ENCODE measurements around the gene RAP1GDS1. TPM values are rescaled to one million over a fixed set of nuclear protein-coding genes. Genes with fewer than 3 reads are reported as not detected.

Gene RAP1GDS1
- total RNA-seq, 1 experiment from 2014 or later: 40.8 TPM

- TF ChIP-seq MAX (IDR thresholded peaks at IDR 0.05) (no peak), REST (IDR thresholded peaks at IDR 0.05; ENCODE audit: low read depth) (no peak), SIN3A (IDR thresholded peaks at IDR 0.05; ENCODE audit: low read depth) (no peak), EGR1 (IDR thresholded peaks at IDR 0.05; ENCODE audit: low read depth) (no peak), SRF (IDR thresholded peaks at IDR 0.05; ENCODE audit: low read depth) (no peak), ELF1 (IDR thresholded peaks at IDR 0.05; ENCODE audit: borderline replicate concordance, low read depth) (no peak), EZH2 (IDR thresholded peaks at IDR 0.05) (no peak), POLR2A (IDR thresholded peaks at IDR 0.05; ENCODE audit: borderline replicate concordance, extremely low read depth, insufficient read depth, insufficient read length) (no peak), CBX3 (IDR thresholded peaks at IDR 0.05; ENCODE audit: low read depth) (no peak), TCF7L2 (IDR thresholded peaks at IDR 0.05; ENCODE audit: borderline replicate concordance, extremely low read depth, insufficient read depth, insufficient read length) (no peak), SP1 (IDR thresholded peaks at IDR 0.05; ENCODE audit: low read depth) (no peak), CTCF (IDR thresholded peaks at IDR 0.05 in 2 of 3, conservative IDR thresholded peaks at IDR 0.05 in 1 of 3; ENCODE audit: borderline replicate concordance in 1 of 3, insufficient read depth in 1 of 3, low read depth in 2 of 3, low read length in 2 of 3) (no peak), ZFX (IDR thresholded peaks at IDR 0.05) (no peak), JUND (IDR thresholded peaks at IDR 0.05) (no peak), POLR2AphosphoS5 (IDR thresholded peaks at IDR 0.05; ENCODE audit: low read depth, low read length) (no peak), ZNF274 (IDR thresholded peaks at IDR 0.05; ENCODE audit: low read depth, low read length) (no peak), YY1 (IDR thresholded peaks at IDR 0.05; ENCODE audit: extremely low read depth, insufficient replicate concordance, low read depth, low read length) (no peak), FOSL1 (IDR thresholded peaks at IDR 0.05; ENCODE audit: low read depth) (no peak), RAD21 (IDR thresholded peaks at IDR 0.05; ENCODE audit: low read depth) (no peak)
- ATAC-seq (no peak), DNase-seq (ENCODE audit: low read depth, low spot score) (no peak)
- no peaks in the 10 kb centered on the region for H3K79me2 ChIP-seq (ENCODE audit: insufficient read depth, low read length)
- intact Hi-C loops (cut with micrococcal nuclease): no loop called here
- RAD21 ChIA-PET (ENCODE audit: low non-redundant PET in 1 of 2, low total read pairs in 2 of 2, uncharacterized antibody in 2 of 2, unreplicated experiment in 2 of 2): no interaction called here
- H3K27me3 ChIP-seq (ENCODE audit: insufficient read depth, low read length): no peaks in the 10 kb centered on the region
- CTCF ChIA-PET: no interaction called here
- H3K27ac ChIP-seq (ENCODE audit: low read depth, low read length): no peak overlapping the region
- no peak overlapping the region for H3K4me3 ChIP-seq (replicated peaks in 1 of 2; ENCODE audit: low read depth in 1 of 2, low read length in 2 of 2)
- no peaks in the 10 kb centered on the region for H4K20me1 ChIP-seq (ENCODE audit: insufficient read depth)
- H3K4me1 ChIP-seq (ENCODE audit: control insufficient read depth in 1 of 2, insufficient read depth in 2 of 2, low read length in 2 of 2): no peaks in the 10 kb centered on the region
- H3K4me2 ChIP-seq (ENCODE audit: low read length): no peak overlapping the region
- H3K9ac ChIP-seq (ENCODE audit: low read length): no peak overlapping the region
- POLR2A ChIA-PET: no interaction called here
- no peaks in the 10 kb centered on the region for H3K9me3 ChIP-seq (ENCODE audit: control insufficient read depth in 1 of 2, insufficient read depth in 1 of 2, low read depth in 1 of 2, low read length in 2 of 2)
- H3K9me2 ChIP-seq (ENCODE audit: insufficient read depth): no peaks in the 10 kb centered on the region
- no peak overlapping the region for H2AFZ ChIP-seq (ENCODE audit: low read depth, low read length, poor library complexity, severe bottlenecking)
- no TSS peak for BruUV-seq (replicated peaks)
- H3K36me3 ChIP-seq (ENCODE audit: control insufficient read depth in 1 of 2, insufficient read depth in 2 of 2, low read length in 2 of 2): no peaks in the 10 kb centered on the region
Observed at GRCh38 chr4:98399915-98400314, 138.7 kb downstream of the RAP1GDS1 start.
